Epidermal melanocyte (primary cell): ENCODE measurements around the gene CEBPZOS.

ENCODE experiments used
- DNase-seq: peaks from one replicate; pipeline ENCODE4 v3.0.0; 2011; ENCODE audit warnings: low spot score; ENCODE audit not compliant: insufficient read length

Gene CEBPZOS

GRCh38 chr2:37196320-37197195 is at the start of gene CEBPZOS:
CEBPZOS (plus strand) TSS chr2:37196496; CDS start chr2:37199705, 3,209 bp downstream.
- peak; percentile 80 for DNase-seq

- DNase-seq = no peak
Observed at GRCh38 chr2:37148325-37148724, 48.0 kb upstream of the CEBPZOS start.

GRCh38 chr2:37149626-37150322 is 46.5 kb upstream of the CEBPZOS start:
- no peak for DNase-seq

- no peak for DNase-seq
Observed at GRCh38 chr2:37153224-37153623, 43.1 kb upstream of the CEBPZOS start.

- no peak for DNase-seq
Observed at GRCh38 chr2:37154785-37155184, 41.5 kb upstream of the CEBPZOS start.

GRCh38 chr2:37156071-37156856 is 40.0 kb upstream of the CEBPZOS start:
- DNase-seq = peak; percentile 52

- peak; percentile 95 for DNase-seq
Observed at GRCh38 chr2:37156857-37157714, 39.2 kb upstream of the CEBPZOS start, which contains the start of gene EIF2AK2. EIF2AK2 (minus strand) TSS chr2:37156980; CDS start chr2:37147806, 9,174 bp downstream.

GRCh38 chr2:37164757-37165156 is 31.5 kb upstream of the CEBPZOS start:
- DNase-seq = no peak

- no peak for DNase-seq
Observed at GRCh38 chr2:37167636-37168180, 28.6 kb upstream of the CEBPZOS start.

GRCh38 chr2:37168217-37168981 is 27.9 kb upstream of the CEBPZOS start:
- peak; percentile 72 for DNase-seq

GRCh38 chr2:37171624-37171950 is 24.7 kb upstream of the CEBPZOS start:
- no peak for DNase-seq

GRCh38 chr2:37173741-37174140 is 22.6 kb upstream of the CEBPZOS start:
- DNase-seq = no peak

- DNase-seq = no peak
Observed at GRCh38 chr2:37180006-37180639, 16.2 kb upstream of the CEBPZOS start.

GRCh38 chr2:37180640-37181039 is 15.7 kb upstream of the CEBPZOS start:
- DNase-seq = no peak

- no peak for DNase-seq
Observed at GRCh38 chr2:37181726-37182684, 14.3 kb upstream of the CEBPZOS start.

- no peak for DNase-seq
Observed at GRCh38 chr2:37188570-37188969, 7.7 kb upstream of the CEBPZOS start, which contains the start of gene SULT6B1. SULT6B1 (minus strand) TSS chr2:37188670; CDS start chr2:37188640, 30 bp downstream.

GRCh38 chr2:37189452-37190153 is 6.7 kb upstream of the CEBPZOS start:
- DNase-seq = no peak
